ENCODE measurements around the gene WDR12.
"Not testable (repeated sequence)": the region's sequence is repeated elsewhere in the genome, so short reads cannot be mapped to it uniquely, and the experiment has no call there.

DNA sequence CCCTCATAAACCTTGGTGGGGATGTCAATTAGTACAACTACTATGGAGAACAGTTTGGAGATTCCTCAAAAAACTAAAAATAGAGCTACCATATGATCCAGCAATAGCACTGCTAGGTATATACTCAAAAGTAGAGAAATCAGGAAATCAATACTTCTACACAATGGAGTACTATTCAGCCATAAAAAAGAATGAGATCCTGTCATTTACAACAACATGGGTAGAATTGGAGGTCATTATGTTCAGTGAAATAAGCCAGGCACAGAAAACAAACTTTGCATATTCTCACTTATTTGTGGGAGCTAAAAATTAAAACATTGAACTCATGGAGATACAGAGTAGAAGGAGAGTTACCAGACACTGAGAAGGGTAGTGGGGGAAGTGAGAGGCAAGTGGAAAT, 6.0 kb downstream of the WDR12 start:
- not testable (repeated sequence) for TF ChIP-seq EP300, POLR2A (IDR thresholded peaks at IDR 0.05)
- TF ChIP-seq, protein P1, sequence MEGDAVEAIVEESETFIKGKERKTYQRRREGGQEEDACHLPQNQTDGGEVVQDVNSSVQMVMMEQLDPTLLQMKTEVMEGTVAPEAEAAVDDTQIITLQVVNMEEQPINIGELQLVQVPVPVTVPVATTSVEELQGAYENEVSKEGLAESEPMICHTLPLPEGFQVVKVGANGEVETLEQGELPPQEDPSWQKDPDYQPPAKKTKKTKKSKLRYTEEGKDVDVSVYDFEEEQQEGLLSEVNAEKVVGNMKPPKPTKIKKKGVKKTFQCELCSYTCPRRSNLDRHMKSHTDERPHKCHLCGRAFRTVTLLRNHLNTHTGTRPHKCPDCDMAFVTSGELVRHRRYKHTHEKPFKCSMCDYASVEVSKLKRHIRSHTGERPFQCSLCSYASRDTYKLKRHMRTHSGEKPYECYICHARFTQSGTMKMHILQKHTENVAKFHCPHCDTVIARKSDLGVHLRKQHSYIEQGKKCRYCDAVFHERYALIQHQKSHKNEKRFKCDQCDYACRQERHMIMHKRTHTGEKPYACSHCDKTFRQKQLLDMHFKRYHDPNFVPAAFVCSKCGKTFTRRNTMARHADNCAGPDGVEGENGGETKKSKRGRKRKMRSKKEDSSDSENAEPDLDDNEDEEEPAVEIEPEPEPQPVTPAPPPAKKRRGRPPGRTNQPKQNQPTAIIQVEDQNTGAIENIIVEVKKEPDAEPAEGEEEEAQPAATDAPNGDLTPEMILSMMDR (IDR thresholded peaks at IDR 0.05) = not testable (repeated sequence)

Data from ovary (tissue), 3 donors.